Ramos (cell line): ENCODE measurements around the gene SMIM38.

ENCODE experiments used
- in situ Hi-C: fragments of 300-500 bp; cut with MboI; formaldehyde crosslinking; loops from one replicate; pipeline ENCODE4 v1.14.3; 2022; ENCODE audit warnings: low sequenced_read_pairs; ENCODE audit not compliant: unreplicated experiment

The SMIM38 gene

DNA sequence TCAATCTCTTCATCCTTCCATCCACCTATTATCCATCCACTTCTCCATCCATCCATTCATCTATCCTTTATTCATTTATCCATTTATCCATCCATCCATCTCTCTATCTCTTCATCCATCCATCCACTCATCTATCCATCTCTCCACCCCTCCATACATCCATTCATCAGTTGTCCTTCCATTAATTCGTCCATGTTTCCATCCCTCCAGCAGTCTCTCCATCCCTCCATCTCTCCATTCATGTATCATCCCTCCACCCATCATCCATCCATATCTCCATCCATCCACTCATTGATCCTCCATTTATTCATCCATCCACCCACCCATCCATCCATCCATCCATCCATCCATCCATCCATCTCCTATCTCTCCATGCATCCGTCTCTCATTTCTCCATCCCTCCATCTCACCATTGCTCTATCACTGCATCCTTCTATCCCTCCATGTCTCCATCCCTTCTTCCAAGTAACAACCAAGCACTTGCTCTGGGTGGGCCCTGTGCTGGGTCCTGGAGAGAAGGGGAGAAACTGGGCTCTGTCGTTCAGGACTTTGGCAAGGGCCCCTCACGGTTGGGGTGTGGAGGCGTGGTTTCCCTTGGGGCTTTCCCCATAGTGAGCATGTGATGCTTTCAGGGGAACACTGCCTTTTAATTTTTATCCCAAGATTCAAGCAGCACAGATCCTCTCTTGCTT is 43.3 kb downstream of the SMIM38 start:
- in situ Hi-C loops: no loop called here

DNA sequence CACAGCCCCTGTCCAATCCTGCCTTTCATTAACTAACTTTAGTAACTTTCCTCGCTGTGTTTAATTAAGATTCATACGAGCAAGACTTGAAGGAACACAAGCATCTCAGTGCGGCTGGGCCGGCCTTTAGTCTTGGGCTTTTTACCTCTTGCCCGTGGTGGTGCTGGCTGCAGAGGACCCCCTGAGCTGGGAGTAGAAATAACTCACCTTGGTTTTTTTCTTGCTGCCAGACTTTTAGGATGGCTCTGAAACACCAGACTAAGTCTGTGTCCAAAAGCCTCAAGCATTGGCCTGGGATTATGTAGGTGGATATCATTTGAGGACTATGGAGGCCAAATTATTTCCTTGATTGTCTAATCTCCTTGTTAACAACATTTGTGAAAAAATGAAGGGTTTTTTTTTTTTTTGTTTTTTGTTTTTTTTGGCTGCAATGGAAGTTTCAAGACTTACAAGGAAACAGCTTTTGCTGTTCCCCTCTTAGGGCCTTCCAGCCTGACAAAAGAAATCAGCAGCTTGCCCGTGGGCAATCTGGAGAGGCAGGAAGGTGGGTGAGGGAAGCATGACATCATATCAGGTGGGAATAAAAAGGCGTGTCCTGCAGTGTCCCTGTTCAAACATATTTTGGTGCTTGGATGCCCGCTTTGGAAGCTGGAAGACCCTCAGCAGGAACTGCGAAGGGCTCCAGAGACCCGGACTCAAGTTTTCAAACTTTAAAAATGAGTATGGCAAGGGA is 44.0 kb downstream of the SMIM38 start:
- in situ Hi-C loops: no loop called here

DNA sequence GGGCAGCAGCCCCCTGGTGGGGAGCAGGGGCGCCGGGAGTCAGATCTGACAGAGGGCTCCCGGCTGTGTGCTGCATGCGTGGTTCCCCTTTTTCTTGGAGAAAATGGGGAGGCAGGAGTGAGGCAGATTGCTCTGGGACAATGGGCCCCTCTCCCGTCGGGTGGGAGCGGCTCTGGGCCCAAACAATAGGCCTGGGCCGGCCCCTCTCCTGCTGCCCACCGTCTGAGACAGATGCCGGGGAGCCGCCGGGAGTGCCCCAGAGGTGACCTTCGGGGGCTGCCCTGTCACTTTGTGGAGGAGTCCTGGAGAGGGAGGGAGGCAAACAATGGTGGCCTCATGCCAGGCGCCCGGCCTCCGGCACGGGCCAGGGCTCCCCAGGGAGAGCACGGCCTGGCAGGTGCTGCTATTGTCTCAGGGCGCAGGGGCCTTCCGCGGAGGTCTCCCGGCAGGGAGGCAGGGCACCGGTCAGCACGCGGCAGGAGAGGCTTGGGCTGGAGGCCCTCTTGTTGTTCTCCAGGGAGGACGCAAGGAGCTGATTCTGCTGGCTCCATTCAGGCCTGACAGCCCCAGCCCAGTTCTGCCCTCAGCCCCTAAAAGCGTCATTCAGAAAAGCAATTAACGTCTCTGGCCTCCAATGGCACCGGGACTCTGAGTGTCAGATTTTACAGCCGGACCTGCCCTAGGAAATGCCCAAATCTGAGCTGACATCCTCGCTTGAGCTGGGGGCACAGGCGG is 44.8 kb downstream of the SMIM38 start:
- in situ Hi-C loops: no loop called here

DNA sequence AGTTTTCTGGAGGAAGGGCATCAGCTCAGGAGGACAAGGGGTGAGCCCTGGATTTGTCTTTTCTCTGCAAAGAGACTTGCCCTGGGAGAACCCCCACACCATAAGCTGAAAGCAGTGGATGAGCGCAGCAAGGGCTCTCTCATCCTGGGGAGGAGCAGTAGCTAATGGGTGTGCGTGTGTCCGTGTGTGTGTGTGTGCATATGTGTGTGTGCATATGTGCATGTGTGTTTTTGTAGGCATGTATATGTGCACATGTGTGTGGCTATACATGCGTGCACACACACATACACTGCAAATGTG is 45.3 kb downstream of the SMIM38 start:
- in situ Hi-C loops: no loop called here

DNA sequence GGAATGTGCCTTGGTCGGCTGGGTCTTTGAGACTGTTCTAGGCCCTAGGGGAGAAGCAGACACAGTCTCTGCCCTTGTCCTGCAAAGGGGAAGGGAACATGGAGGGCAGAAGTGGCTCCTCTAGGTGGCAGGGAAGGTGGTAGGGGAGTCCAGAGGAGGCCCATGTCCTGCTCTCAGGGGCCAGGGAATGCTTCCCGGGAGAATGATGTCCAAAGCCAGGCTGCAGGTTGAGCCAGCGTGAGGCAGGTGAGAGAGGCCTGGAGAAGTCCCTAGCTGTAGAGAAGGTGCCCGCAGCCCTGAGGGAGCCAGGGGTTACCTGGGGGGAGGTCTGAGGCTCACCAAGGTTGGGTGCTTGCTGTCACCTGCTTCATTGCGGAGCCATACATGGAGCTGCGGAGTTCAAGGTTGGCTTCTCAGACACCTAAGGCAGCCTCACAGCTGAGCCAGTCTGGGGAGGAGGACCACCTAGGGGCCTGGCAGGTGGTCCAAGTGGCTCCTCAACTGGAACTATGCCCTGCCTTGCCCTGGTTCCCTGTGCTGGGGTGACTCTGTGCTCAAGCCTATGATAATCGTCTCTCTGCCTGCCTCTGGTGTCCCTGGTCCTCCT is 46.1 kb downstream of the SMIM38 start:
- in situ Hi-C loops: no loop called here

DNA sequence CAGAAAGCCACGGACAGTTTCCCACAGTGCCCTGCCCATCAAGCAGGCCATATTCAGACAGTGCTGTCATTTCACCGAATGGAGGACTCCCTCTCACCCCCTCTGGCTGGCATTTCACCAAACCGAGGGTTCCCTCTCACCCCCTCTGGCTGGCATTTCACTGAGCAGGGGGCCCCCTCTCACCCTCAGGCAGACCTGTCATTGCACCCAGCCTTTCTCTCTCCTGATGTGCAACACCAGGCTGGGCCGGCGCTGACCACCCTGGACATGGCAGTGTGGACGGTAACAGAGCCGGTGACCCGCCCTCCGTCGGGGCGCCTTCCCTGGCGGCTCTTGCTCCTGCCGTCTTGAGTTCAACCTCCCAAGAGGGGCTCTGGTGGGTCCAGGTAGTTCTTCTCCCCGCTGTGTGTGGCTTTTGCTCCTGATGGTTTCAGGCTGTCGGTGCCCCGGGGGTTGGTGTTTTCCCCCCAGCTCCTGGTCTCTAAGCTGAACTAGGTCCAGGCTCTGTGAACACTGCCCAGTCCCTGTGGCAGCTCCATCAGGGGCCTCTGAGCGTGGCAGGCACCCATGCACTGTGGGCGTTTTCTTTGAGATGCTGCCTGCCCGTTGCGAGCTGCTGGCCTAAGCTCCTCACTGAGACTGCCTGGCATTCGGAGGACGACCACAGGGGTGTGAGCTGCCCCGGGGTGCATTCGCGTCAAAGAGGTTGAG is 46.9 kb downstream of the SMIM38 start:
- in situ Hi-C loops: no loop called here

DNA sequence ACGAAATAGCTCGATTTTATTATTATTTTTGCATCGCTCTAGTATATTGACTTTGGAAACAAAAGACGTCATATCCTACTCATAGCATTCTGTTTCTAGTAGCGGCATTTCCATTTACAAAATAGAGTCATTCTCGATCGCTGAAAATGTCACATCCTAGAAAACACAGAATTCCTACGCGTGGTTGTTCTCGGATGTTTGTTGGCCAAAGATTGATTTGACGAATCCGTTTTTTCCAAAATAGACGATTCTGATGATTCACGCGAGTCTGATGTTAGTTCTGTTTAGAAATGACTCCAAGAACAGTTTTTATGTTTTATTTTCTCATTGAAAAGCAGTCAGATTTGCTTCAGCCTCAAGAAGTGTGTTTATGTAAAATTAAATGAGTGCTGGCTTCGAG is 47.6 kb downstream of the SMIM38 start:
- in situ Hi-C loops: no loop called here

DNA sequence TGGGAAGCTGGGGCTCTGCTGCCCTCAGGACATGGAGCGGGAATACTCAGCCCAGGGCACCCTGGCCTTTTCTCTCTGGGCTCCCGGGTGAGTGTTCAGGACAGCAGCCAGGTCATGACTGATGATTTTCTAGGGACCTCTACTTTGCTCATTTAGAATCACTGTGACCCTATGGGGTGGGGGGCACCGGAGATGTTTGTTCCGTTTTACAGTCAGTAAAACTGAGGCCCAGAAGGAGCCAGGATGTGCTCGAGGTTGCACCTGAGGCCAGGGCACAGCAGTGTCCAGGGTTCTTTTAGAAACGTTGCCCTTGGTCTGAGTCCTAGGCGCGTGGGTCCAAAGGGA is 48.1 kb downstream of the SMIM38 start:
- in situ Hi-C loops: no loop called here

DNA sequence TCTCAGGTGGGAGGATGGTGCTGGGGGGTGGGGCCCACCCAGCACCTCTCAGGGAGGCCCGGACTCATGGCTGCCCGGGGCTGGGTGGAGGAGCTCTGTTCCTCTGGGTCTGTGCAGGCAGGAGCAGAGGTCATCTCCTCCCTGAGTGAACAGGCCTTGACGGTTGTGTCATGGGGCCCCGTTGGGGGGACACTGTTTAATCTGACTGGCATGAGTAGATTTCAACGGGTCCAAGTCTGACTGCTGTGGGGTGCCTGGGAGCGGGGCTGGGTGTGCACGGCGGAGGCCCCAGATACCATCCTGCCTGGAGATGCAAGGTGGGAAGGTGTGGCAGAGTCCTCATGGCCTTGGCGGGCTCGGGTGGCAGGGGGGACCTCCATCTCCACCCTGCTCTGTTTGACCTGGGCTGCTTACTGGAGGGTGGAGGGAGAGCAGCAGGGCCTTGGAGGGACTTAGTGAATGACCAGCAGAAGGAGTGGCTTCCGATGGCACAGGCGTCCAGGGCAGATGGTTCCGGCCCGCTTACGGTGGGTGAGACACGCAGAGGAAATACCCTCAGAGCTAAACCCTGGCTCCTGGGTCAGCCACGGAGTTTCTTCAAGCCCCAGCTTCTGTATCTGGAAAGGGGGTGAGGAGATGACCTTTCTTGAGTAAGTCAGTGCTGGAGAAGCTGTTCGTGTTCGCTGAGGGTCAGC is 48.7 kb downstream of the SMIM38 start:
- in situ Hi-C loops: no loop called here

DNA sequence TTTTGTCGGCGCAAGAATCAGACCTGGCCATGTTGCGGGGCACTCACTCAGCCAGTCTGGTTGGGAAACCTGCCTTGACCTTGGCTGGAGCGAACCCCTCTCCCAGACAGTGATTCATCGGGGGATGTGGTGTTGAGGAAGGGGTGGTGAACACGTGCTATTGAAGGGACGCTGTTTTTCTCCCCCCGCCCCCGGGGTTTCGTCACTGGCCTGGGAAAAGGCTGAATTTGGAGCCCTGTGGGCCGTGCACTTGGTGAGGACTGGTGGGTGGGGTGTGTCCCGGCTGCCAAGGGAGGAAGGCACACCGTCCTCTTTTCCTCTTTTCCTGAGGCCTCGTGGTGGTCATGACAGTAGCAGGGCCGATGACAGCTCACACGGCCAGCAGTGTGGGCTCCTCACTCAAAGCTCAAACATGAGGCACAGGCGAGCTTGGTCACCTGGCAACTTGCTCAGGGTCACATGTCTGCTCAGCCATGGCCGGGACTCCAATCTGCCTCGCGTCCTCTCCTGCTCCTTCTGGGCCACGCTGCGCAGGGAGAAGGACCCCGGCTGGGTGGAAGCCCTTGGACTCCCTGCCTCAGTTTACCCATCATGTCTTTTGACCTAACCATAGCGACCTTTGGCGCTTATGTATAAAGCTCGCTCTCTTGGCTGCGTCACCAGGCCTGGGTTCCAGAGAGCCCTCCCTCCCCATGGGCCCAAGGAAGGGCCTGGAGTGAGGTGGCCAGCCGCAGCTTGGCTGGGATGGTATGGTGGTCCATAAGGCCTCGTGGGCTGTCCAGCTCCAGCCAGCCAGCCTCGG is 49.4 kb downstream of the SMIM38 start:
- in situ Hi-C loops: no loop called here
